HG02943 (cell line): ENCODE data around the gene NACA.

Experiments
- ATAC-seq: cut with Tn5 transposase; IDR thresholded peaks from one replicate; pipeline ENCODE4 v1.9.1; 2021; ENCODE audit warnings: mild to moderate bottlenecking, low read depth, moderate library complexity; ENCODE audit not compliant: unreplicated experiment

The NACA gene

GRCh38 chr12:56694161-56694560 is 30.9 kb downstream of the NACA start:
- no peak for ATAC-seq

- ATAC-seq, result no peak
These were observed 36.3 kb downstream of the NACA start for GRCh38 chr12:56688846-56689109.

DNA sequence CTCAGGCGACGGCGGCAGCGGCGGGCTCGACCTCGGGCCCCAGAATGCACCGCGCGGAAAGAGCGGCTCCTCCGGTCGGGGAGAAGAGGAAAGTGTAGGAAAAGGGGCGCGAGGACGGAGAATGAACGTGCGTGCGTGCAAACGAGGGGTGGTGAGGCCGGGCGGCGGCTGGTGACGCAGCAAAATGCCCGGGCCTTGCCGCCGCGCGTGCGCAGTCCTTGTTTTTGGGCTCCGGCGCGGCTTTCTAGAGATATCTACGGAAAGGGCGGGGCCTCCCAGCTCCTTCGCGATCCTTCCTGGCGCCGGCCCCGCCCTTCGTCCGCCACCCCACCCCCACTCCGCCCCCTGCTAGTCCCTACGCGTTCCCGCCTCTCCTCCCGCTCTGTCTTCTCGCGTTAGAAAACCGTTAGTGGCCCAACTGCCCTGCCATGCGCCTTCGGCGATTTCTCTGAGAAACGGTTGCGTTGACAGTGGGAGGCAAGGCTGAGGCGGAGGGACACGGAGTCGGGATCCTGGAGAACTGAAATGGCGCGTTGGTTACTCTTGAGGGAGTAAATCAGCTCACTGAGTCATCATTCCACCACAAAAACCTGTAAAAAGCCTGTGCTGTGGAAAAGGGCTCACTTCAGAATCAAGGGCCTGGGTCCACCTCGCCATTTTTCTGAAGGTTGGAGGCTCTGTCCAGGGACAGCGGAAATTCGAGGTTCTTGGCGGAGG is 36.8 kb downstream of the NACA start, which contains the start of gene PTGES3:
PTGES3 (minus strand) TSS at position 156 of the 717 bp plus-strand sequence. CDS start 285 bp downstream, outside the sequence.
- peak; percentile 56 for ATAC-seq

DNA sequence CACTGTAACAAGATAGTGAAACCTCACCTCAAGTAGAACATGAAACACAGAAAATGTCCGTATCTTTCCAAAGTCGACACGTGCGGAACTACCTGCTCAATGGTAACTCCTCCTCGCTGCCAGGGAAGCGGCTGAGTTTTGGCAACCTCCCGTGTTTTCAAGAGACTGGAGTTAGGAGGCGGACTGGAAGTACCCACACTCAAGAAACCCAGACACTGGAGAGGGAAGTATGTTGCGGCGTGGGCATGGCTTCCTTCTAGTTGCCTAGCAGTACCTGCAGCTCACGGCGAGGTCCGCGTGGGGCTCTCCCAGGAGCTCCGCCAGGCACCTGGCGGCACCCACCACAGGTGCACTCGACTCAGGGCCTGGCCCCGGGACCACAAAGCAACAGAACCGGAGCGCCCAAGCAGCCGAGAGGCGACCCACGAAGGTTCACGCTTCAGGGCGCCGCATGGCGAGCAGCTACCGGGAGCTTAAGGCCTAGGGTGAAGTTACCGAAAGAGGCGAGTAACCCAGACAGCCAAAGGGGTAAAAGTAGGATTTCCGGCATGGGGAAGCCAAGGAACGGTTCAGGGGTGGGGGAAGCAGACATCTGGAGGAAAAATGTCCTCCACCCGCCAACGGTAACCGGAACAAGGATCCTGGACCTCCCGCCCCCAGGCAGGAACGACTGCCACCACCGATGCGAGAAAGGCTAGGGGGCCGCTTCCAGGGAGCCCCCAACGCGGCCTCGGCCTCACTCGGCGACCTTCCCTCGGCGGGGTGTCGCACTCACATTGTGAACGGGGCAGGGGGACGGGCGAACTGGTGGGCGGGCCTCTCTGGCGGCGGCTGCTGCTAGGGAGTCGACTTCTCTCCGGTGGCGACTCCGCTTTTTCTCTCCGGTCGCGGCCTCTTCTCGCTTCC is 37.6 kb downstream of the NACA start:
- peak; percentile 31 for ATAC-seq

DNA sequence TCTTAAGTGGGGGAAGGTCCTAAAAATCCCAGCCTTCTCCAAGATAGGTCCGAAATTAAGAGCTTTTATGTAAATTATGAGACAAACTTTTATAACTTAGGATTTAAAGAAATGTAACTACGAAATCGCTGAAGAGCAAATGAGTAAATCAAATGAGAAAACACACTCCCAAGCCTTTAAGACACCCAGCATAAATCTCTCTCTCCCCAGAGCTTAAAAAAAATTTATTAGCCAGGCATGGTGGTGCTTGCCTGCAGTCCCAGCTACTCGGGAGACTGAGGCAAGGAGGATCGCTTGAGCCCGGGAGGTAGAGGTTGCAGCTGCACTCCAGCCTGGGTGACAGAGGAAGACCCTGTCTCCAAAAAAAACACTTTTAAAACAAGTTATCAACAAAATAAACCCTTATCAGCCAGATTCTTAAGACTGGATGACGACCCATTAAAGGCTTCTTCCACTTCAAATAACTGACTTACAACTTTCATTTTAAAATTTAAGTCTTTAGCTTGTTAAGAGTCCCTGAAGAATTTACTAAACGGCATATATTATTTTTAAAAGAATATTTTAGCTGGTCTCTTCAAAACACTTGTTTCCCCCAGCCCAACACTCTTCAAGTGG is 40.2 kb downstream of the NACA start:
- ATAC-seq, result no peak

DNA sequence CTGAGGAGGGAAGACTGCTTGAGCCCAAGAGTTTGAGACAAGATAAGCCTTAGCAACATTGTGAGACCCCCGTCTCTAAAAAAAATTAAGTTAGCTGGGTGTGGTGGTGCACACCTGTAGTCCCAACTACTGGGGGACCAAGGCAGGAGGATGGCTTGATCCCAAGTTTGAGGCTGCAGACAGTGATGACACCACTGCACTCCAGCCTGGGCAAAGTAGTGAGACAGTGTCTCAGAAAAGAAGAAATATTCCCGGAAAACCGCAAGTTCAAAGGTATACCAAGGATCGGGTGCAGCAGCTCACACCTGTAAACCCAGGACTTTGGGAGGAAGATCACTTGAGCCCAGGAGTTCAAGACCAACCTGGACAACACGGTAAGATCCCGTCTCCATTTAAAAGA is 42.8 kb downstream of the NACA start:
- ATAC-seq, result no peak

DNA sequence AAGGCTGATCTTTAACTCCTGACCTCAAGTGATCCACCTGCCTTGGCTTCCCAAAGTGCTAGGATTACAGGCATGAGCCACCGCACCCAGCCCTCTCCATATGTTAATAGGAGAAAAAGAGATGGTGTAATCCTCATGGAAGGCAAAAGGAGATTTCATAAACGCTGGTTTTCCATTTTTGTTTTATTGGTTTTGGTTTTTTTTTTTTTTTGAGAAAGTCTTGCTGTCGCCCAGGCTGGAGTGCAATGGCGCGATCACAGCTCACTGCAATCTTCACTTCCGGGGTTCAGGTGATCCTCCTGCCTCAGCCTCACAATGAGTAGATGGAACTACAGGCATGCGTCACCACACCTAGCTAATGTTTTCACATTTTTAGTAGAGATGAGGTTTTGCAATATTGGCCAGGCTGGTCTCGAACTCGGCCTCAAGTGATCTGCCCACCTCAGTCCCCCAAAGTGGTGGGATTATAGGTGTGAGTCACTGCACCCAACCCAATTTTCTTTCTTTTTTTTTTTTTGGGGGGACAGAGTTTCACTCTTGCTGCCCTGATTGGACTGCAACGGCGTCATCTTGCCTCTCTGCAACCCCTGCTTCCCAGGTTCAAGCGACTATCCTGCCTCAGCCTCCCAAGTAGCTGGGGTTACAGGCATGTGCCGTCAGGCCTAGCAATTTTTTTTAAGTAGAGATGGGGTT is 45.1 kb downstream of the NACA start:
- no peak for ATAC-seq

DNA sequence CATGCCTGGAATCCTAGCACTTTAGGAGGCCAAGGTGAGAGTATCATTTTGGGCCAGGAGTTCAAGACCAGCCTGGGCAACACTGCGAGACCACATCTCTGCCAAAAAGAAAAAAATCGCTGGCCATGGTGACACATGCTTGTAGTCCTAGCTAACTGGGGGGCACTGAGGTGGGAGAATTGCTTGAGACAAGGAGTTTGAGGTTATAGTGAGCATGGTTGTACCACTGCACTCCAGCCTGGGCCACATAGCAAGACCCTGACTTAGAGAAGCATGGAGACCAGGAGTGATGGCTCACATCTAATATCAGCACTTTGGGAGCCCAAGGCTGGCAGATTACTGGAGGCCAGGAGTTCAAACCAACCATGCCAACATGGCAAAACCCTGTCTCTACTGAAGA is 46.2 kb downstream of the NACA start:
- no peak for ATAC-seq

DNA sequence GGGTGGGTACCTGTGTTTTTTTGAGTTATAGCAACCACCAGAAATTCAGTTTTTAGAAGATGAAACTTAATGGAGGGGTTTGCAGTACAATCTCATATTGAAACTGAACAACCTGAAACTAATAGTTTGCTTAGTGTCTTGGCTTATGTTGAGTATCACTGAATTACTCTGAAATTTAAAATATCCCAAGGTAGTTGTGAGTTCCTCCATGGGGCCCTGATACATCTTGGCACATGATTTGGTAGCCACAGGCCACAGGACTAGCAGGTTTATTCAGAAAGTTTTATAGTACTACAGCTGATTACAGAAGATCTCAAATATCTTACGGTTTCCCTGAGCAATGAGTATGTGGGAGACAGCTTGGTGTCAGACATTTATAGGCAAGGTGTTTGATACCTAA is 47.4 kb downstream of the NACA start:
- ATAC-seq, result no peak

DNA sequence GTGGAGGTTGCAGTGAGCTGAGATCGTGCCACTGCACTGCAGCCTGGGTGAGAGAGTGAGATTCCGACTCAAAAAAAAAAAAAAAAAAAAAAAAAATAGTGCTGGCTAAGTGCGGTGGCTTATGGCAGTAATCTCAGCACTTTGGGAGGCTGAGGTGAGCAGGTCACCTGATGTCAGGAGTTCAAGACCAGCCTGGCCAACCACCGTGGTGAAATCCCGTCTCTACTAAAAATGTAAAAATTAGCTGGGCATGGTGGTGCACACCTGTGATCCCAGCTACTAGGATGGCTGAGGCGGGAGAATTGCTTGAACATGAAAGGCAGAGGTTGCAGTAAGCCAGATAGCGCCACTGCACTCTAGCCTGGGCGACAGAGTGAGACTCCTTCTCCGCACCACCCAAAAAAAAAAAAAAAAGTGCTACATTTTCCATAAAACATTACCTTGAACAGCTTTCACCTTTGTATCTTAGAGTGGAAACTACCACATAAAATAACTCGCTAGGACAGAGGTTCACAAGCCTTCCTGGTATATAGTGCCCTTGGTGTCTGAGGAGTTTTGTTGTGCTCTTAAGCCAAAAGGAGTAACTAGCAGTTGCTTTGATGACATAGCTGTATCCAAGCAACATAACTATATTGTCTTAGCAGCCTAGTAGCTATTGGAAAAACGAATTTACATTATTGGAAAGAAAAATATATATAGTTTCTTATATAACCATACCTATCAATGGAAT is 48.1 kb downstream of the NACA start:
- no peak for ATAC-seq

DNA sequence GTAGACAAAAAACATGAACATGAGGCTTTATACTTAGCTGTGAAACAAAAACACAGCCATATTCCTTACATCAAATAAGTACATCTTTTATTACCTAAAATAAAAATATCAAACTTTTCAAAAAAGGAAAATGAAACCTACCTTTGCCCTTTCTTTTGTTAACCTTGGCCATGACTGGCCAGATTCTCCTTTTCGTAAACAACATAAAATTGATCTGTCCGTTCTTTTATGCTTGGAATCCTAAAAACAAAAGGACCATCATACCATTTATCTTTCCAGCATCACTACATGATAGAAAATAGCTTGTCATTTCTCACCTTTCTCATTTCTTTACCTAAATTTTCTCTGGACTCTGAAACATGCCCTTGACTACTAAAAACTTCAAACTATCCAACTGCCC is 53.5 kb downstream of the NACA start:
- ATAC-seq, result no peak

- no peak for ATAC-seq
These were observed 54.3 kb downstream of the NACA start for GRCh38 chr12:56670836-56671235.

DNA sequence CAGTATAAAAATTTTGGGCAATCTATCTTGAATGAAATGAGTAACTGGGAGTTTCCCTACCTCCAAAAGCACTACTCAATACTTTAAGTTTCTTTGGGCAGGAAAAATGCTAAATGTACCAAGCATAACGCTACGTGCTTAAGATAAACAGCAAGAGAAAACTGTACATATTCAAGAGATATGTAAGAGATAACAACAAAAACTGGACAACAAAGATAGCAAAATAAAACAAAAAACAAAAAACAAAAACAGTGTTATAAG is 57.0 kb downstream of the NACA start:
- no peak for ATAC-seq
